Measurements from ENCODE around the gene GAD1.

The GAD1 gene

DNA sequence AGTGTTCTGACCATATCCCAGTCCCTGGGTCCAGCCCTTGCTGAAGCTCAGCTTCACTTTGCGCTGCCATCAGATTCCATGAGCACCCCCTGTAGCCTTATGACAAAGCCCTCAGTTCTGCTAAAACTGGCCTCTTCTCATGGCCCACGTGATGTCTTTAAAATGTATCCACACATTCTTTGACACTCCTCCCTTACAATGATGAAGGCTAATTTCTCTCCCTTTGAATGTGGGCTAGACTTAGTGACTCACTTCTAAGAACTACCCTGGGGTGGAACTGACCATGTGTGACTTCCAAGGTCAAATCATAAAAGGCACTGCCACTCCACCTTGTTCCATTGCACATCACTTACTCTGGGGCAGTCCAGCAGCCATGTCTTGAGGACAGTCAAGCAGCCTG is 67.0 kb downstream of the GAD1 start:
- Histone ChIP-seq H3K27me3 (ENCODE audit: low read length) (0 out of 2 replicates have a peak, but pooled peaks cover 5% of the 10 kb centered on the region), H3K36me3 (ENCODE audit: low read length) (no peaks in the 10 kb centered on the region), H3K4me2 (ENCODE audit: low read depth, low read length, poor library complexity, severe bottlenecking) (no peak overlapping the region), H3K27ac (ENCODE audit: low read depth, low read length) (no peak overlapping the region), H4K20me1 (ENCODE audit: low read depth, low read length) (no peaks in the 10 kb centered on the region), H3K9ac (ENCODE audit: low read length) (no peak overlapping the region), H2AFZ (ENCODE audit: low read depth, low read length, severe bottlenecking) (no peak overlapping the region), H3K9me2 (replicated peaks; ENCODE audit: insufficient read depth, low read length) (no peaks in the 10 kb centered on the region), H3K9me3 (ENCODE audit: insufficient read depth, low read length) (no peaks in the 10 kb centered on the region), H3F3A (ENCODE audit: insufficient read depth) (no peaks in the 10 kb centered on the region), H3K79me2 (ENCODE audit: insufficient read depth, low read length) (no peaks in the 10 kb centered on the region), H3K4me3 (ENCODE audit: insufficient read depth, low read length, poor library complexity, severe bottlenecking) (no peak overlapping the region)
- TF ChIP-seq EZH2phosphoT487 (conservative IDR thresholded peaks at IDR 0.05; ENCODE audit: low read length) (no peak), CTCF (IDR thresholded peaks at IDR 0.05; ENCODE audit: insufficient read depth, low read length, poor library complexity, severe bottlenecking) (no peak)

GRCh38 chr2:170885130-170885791 is 68.6 kb downstream of the GAD1 start:
- Histone ChIP-seq H3K36me3 (ENCODE audit: low read length) (no peaks in the 10 kb centered on the region), H2AFZ (ENCODE audit: low read depth, low read length, severe bottlenecking) (no peak overlapping the region), H4K20me1 (ENCODE audit: low read depth, low read length) (no peaks in the 10 kb centered on the region), H3K79me2 (ENCODE audit: insufficient read depth, low read length) (no peaks in the 10 kb centered on the region), H3K9me2 (replicated peaks; ENCODE audit: insufficient read depth, low read length) (no peaks in the 10 kb centered on the region), H3K27me3 (ENCODE audit: low read length) (0 out of 2 replicates have a peak, but pooled peaks cover 5% of the 10 kb centered on the region), H3F3A (ENCODE audit: insufficient read depth) (no peaks in the 10 kb centered on the region), H3K4me2 (ENCODE audit: low read depth, low read length, poor library complexity, severe bottlenecking) (no peak overlapping the region), H3K9me3 (ENCODE audit: insufficient read depth, low read length) (no peaks in the 10 kb centered on the region), H3K4me3 (ENCODE audit: insufficient read depth, low read length, poor library complexity, severe bottlenecking) (no peak overlapping the region), H3K27ac (ENCODE audit: low read depth, low read length) (no peak overlapping the region), H3K9ac (ENCODE audit: low read length) (no peak overlapping the region)
- TF ChIP-seq EZH2phosphoT487 (conservative IDR thresholded peaks at IDR 0.05; ENCODE audit: low read length) (no peak), CTCF (IDR thresholded peaks at IDR 0.05; ENCODE audit: insufficient read depth, low read length, poor library complexity, severe bottlenecking) (no peak)

DNA sequence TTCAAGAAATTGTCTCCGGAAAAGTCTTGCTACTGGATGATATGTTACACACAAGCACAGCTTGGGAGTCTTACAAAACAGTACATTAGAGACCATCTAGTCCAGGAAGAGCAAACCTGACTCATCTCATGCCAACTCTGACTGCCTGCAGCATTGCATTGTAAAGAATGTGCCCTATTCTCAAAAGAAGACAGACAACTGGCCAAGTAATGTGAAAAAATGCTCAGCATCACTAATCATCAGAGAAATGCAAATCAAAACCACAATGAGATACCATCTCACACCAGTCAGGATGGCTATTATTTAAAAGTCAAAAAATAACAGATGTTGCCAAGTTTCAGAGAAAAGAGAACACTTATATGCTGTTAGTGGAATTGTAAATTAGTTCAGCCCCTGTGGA is 69.7 kb downstream of the GAD1 start:
- no peak for TF ChIP-seq EZH2phosphoT487 (conservative IDR thresholded peaks at IDR 0.05; ENCODE audit: low read length)
- TF ChIP-seq CTCF (IDR thresholded peaks at IDR 0.05; ENCODE audit: insufficient read depth, low read length, poor library complexity, severe bottlenecking): no peak
- H3K27me3 ChIP-seq (ENCODE audit: low read length): 0 out of 2 replicates have a peak, but pooled peaks cover 5% of the 10 kb centered on the region
- no peaks in the 10 kb centered on the region for H3K79me2 ChIP-seq (ENCODE audit: insufficient read depth, low read length)
- no peak overlapping the region for H3K4me2 ChIP-seq (ENCODE audit: low read depth, low read length, poor library complexity, severe bottlenecking)
- H3K36me3 ChIP-seq (ENCODE audit: low read length): no peaks in the 10 kb centered on the region
- H4K20me1 ChIP-seq (ENCODE audit: low read depth, low read length): no peaks in the 10 kb centered on the region
- no peaks in the 10 kb centered on the region for H3K9me3 ChIP-seq (ENCODE audit: insufficient read depth, low read length)
- no peak overlapping the region for H3K9ac ChIP-seq (ENCODE audit: low read length)
- H3K9me2 ChIP-seq (replicated peaks; ENCODE audit: insufficient read depth, low read length): no peaks in the 10 kb centered on the region
- no peak overlapping the region for H3K27ac ChIP-seq (ENCODE audit: low read depth, low read length)
- H3F3A ChIP-seq (ENCODE audit: insufficient read depth): no peaks in the 10 kb centered on the region
- H2AFZ ChIP-seq (ENCODE audit: low read depth, low read length, severe bottlenecking): no peak overlapping the region
- H3K4me3 ChIP-seq (ENCODE audit: insufficient read depth, low read length, poor library complexity, severe bottlenecking): no peak overlapping the region

All from SU-DHL-6 (cell line).